Panc1 (cell line): ENCODE results near the gene USF3. TPM values are rescaled to one million over a fixed set of nuclear protein-coding genes. Genes with fewer than 3 reads are reported as not detected.

Experiments
- ATAC-seq: fragments of 200-7000 bp; cut with Tn5 transposase; 2 replicates; pipeline ENCODE4 v1.9.1; 2020; ENCODE audit warnings: mild to moderate bottlenecking, moderate library complexity
- BruUV-seq: library from RNA; stranded (reverse); fragments of 400-500 nt; replicated peaks from 2 replicates; lab custom pipeline; 2021; lab: Mats Ljungman, UMichigan
- CTCF ChIA-PET: fragments of 300-600 bp; sonication (Branson Sonifier 250); formaldehyde crosslinking; loops from one replicate; lab custom pipeline; 2022; ENCODE audit warnings: antibody characterized with exemption; lab: Charles Lee
- POLR2A ChIA-PET: fragments of 300-600 bp; sonication (Branson Sonifier 250); formaldehyde crosslinking; loops from one replicate; lab custom pipeline; 2022; ENCODE audit warnings: antibody characterized with exemption; lab: Charles Lee
- DNase-seq: peaks from one replicate; pipeline ENCODE4 v3.0.0-alpha.2; 2010; ENCODE audit warnings: low read depth, low spot score
- H3K27ac ChIP-seq: 2 replicates; pipeline ENCODE4 v1.5.1; 2011; ENCODE audit warnings: mild to moderate bottlenecking, low read length, inconsistent platforms
- H3K27me3 ChIP-seq: fragments of 200-500 bp; sonication (Bioruptor generic); 2 replicates; pipeline ENCODE4 v1.6.0; 2014; ENCODE audit warnings: low read length, inconsistent platforms; ENCODE audit not compliant: control insufficient read depth, insufficient read depth
- H3K36me3 ChIP-seq: fragments of 200-500 bp; sonication (Bioruptor generic); 2 replicates; pipeline ENCODE4 v1.5.1; 2014; ENCODE audit warnings: inconsistent platforms, mild to moderate bottlenecking, low read length, moderate library complexity; ENCODE audit not compliant: control insufficient read depth, insufficient read depth
- H3K4me1 ChIP-seq: 2 replicates; pipeline ENCODE4 v1.5.1; 2011; ENCODE audit warnings: inconsistent platforms, mild to moderate bottlenecking, low read length, moderate library complexity; ENCODE audit not compliant: control insufficient read depth, insufficient read depth
- H3K4me3 ChIP-seq, 2 experiments: 2 replicates each; pipeline ENCODE4 v1.5.1; 2011 to 2012; ENCODE audit warnings: low read depth in 2 of 2, low read length in 2 of 2, mild to moderate bottlenecking in 2 of 2, inconsistent platforms in 1 of 2, moderate library complexity in 1 of 2
- H3K9me3 ChIP-seq: fragments of 200-500 bp; sonication (Bioruptor generic); 2 replicates; pipeline ENCODE4 v1.5.1; 2014; ENCODE audit warnings: low read depth, mild to moderate bottlenecking, inconsistent platforms, low read length, moderate library complexity; ENCODE audit not compliant: control insufficient read depth, insufficient read depth
- POLR2AphosphoS5 ChIP-seq: IDR thresholded peaks from 2 replicates; pipeline ENCODE4 v1.6.1; 2012; ENCODE audit warnings: mild to moderate bottlenecking, low read depth, low read length, moderate library complexity
- SIN3A ChIP-seq: IDR thresholded peaks from 2 replicates; pipeline ENCODE4 v1.6.1; 2012; ENCODE audit warnings: low read depth, mild to moderate bottlenecking, low read length, moderate library complexity, borderline replicate concordance; ENCODE audit not compliant: insufficient read depth
- TCF7L2 ChIP-seq: IDR thresholded peaks from 2 replicates; pipeline ENCODE4 v1.6.1; 2011; ENCODE audit warnings: mild to moderate bottlenecking, low read depth, low read length, inconsistent platforms
- in situ Hi-C: cut with HindIII; loops from 2 replicates; pipeline ENCODE4 v1.10.0; 2016; ENCODE audit warnings: low sequenced_read_pairs, low pct_unique_long_range_greater_than_20kb
- intact Hi-C: fragments of 100-400 bp; cut with micrococcal nuclease; formaldehyde crosslinking; loops from one replicate; pipeline ENCODE4 v1.10.0; 2022; ENCODE audit not compliant: unreplicated experiment
- total RNA-seq: library from RNA; stranded (reverse); gene quantifications from one replicate; pipeline ENCODE4 v1.2.1, GENCODE V29; 2021; ENCODE audit not compliant: unreplicated experiment
- TF ChIP-seq, protein P1 (sequence below): fragments of 450-650 bp; IDR thresholded peaks from 2 replicates; pipeline ENCODE4 v1.5.1; 2017; ENCODE audit warnings: mild to moderate bottlenecking
- TF ChIP-seq, protein P2 (sequence below), 2 experiments: IDR thresholded peaks; 2 replicates each; pipeline ENCODE4 v1.6.1; 2011 to 2012; ENCODE audit warnings: low read depth in 2 of 2, control low read depth in 1 of 2, low read length in 1 of 2, mild to moderate bottlenecking in 1 of 2, moderate library complexity in 1 of 2; ENCODE audit not compliant: insufficient read depth in 1 of 2

USF3 gene
- total RNA-seq, 1 experiment from 2014 or later, result 18.2 TPM

GRCh38 chr3:113617726-113618125 is 78.7 kb downstream of the USF3 start:
- ChIA-PET CTCF (no interaction called here), POLR2A (no interaction called here)
- DNase-seq (no peak), ATAC-seq (no peak)
- no peaks in the 10 kb centered on the region for H3K9me3 ChIP-seq
- in situ Hi-C loops (no loop called here), intact Hi-C loops (no loop called here)
- no peaks in the 10 kb centered on the region for H3K4me1 ChIP-seq
- no peaks in the 10 kb centered on the region for H3K27me3 ChIP-seq
- H3K36me3 ChIP-seq, result no peaks in the 10 kb centered on the region
- TF ChIP-seq SIN3A (no peak), TCF7L2 (no peak), POLR2AphosphoS5 (no peak)
- TF ChIP-seq, protein P1, sequence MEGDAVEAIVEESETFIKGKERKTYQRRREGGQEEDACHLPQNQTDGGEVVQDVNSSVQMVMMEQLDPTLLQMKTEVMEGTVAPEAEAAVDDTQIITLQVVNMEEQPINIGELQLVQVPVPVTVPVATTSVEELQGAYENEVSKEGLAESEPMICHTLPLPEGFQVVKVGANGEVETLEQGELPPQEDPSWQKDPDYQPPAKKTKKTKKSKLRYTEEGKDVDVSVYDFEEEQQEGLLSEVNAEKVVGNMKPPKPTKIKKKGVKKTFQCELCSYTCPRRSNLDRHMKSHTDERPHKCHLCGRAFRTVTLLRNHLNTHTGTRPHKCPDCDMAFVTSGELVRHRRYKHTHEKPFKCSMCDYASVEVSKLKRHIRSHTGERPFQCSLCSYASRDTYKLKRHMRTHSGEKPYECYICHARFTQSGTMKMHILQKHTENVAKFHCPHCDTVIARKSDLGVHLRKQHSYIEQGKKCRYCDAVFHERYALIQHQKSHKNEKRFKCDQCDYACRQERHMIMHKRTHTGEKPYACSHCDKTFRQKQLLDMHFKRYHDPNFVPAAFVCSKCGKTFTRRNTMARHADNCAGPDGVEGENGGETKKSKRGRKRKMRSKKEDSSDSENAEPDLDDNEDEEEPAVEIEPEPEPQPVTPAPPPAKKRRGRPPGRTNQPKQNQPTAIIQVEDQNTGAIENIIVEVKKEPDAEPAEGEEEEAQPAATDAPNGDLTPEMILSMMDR, result no peak
- TF ChIP-seq, protein P2, sequence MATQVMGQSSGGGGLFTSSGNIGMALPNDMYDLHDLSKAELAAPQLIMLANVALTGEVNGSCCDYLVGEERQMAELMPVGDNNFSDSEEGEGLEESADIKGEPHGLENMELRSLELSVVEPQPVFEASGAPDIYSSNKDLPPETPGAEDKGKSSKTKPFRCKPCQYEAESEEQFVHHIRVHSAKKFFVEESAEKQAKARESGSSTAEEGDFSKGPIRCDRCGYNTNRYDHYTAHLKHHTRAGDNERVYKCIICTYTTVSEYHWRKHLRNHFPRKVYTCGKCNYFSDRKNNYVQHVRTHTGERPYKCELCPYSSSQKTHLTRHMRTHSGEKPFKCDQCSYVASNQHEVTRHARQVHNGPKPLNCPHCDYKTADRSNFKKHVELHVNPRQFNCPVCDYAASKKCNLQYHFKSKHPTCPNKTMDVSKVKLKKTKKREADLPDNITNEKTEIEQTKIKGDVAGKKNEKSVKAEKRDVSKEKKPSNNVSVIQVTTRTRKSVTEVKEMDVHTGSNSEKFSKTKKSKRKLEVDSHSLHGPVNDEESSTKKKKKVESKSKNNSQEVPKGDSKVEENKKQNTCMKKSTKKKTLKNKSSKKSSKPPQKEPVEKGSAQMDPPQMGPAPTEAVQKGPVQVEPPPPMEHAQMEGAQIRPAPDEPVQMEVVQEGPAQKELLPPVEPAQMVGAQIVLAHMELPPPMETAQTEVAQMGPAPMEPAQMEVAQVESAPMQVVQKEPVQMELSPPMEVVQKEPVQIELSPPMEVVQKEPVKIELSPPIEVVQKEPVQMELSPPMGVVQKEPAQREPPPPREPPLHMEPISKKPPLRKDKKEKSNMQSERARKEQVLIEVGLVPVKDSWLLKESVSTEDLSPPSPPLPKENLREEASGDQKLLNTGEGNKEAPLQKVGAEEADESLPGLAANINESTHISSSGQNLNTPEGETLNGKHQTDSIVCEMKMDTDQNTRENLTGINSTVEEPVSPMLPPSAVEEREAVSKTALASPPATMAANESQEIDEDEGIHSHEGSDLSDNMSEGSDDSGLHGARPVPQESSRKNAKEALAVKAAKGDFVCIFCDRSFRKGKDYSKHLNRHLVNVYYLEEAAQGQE (IDR thresholded peaks at IDR 0.05; ENCODE audit: insufficient read depth in 1 of 2, low read depth in 2 of 2, low read length in 1 of 2), result no peak
- H3K27ac ChIP-seq, result no peak overlapping the region
- H3K4me3 ChIP-seq, result no peak overlapping the region
- no TSS peak for BruUV-seq

DNA sequence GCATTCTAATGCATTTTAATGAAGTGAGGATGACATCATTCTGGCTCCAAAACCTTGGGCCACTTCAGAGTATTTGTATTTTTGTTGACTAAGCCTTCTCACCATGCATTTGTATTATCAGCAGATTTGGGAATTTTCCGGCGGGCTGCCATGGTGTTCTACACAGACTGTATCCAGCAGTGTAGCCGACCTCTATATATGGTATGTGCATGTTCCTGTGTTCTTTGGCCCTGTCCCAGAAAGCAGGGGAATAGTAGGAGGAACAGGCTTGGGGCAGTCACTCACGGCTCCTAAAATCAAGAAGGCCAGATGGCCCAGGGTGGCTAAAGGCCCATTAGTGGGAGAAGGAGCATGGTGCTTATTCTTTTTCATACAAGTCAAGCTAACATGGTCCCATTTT is 80.5 kb downstream of the USF3 start:
- Histone ChIP-seq H3K9me3 (no peaks in the 10 kb centered on the region), H3K4me3 (no peak overlapping the region), H3K36me3 (no peaks in the 10 kb centered on the region), H3K27me3 (no peaks in the 10 kb centered on the region; the same call in 1 of the 2 replicates), H3K27ac (no peak overlapping the region), H3K4me1 (no peaks in the 10 kb centered on the region)
- TF ChIP-seq, protein P2 (IDR thresholded peaks at IDR 0.05; ENCODE audit: insufficient read depth in 1 of 2, low read depth in 2 of 2, low read length in 1 of 2), result no peak
- TF ChIP-seq POLR2AphosphoS5 (no peak), TCF7L2 (no peak), SIN3A (no peak)
- TF ChIP-seq, protein P1, result no peak
- intact Hi-C loops (no loop called here), in situ Hi-C loops (no loop called here)
- ChIA-PET POLR2A (no interaction called here), CTCF (no interaction called here)
- no TSS peak for BruUV-seq
- DNase-seq (no peak), ATAC-seq (no peak)
